GM12892 (cell line): ENCODE measurements around the gene ARHGAP15.
A peak's percentile ranks its signal among the peaks of the same experiment; 100 is the strongest.

ENCODE experiments used
- DNase-seq: peaks from one replicate; pipeline ENCODE4 v3.0.0; 2011; ENCODE audit not compliant: insufficient read length
- FAIRE-seq: peaks from 2 replicates; lab custom pipeline; 2011; peaks lifted over from hg19 to GRCh38; lab: Jason Lieb, UNC
- POLR2A ChIP-seq: IDR thresholded peaks from 2 replicates; pipeline ENCODE4 v1.6.1; 2011; ENCODE audit warnings: low read depth, low read length, control low read depth
- POLR2AphosphoS5 ChIP-seq: IDR thresholded peaks from 2 replicates; pipeline ENCODE4 v1.6.1; 2011; ENCODE audit warnings: low read depth, low read length, control low read depth
- TAF1 ChIP-seq: IDR thresholded peaks from 2 replicates; pipeline ENCODE4 v1.6.1; 2011; ENCODE audit warnings: low read depth, mild to moderate bottlenecking, control low read depth, low read length, borderline replicate concordance

ARHGAP15 gene

GRCh38 chr2:143258126-143258892 lies 129.1 kb downstream of the ARHGAP15 start:
- peak; percentile 56 for FAIRE-seq
- DNase-seq = no peak
- TF ChIP-seq POLR2AphosphoS5 = no peak
- no peak for TF ChIP-seq TAF1
- no peak for TF ChIP-seq POLR2A

- FAIRE-seq (peak; percentile 93), DNase-seq (no peak)
- TF ChIP-seq POLR2A (no peak), TAF1 (no peak), POLR2AphosphoS5 (no peak)
Observed at GRCh38 chr2:143259368-143259958, 130.2 kb downstream of the ARHGAP15 start.

- DNase-seq (no peak), FAIRE-seq (peak; percentile 69)
- TF ChIP-seq TAF1 (no peak), POLR2A (no peak), POLR2AphosphoS5 (no peak)
Observed at GRCh38 chr2:143261986-143262385, 132.8 kb downstream of the ARHGAP15 start.

- TF ChIP-seq TAF1 (no peak), POLR2AphosphoS5 (no peak), POLR2A (no peak)
- no peak for DNase-seq
- FAIRE-seq = peak; percentile 36
Observed at GRCh38 chr2:143262389-143262788, 133.2 kb downstream of the ARHGAP15 start.

- FAIRE-seq = no peak
- TF ChIP-seq POLR2AphosphoS5 (no peak), POLR2A (no peak), TAF1 (no peak)
- DNase-seq = no peak
Observed at GRCh38 chr2:143263066-143263625, 133.9 kb downstream of the ARHGAP15 start.

- FAIRE-seq (peak; percentile 63), DNase-seq (no peak)
- TF ChIP-seq POLR2AphosphoS5 = no peak
Observed at GRCh38 chr2:143264851-143265250, 135.6 kb downstream of the ARHGAP15 start.

- FAIRE-seq (no peak), DNase-seq (no peak)
- TF ChIP-seq POLR2A (no peak), TAF1 (no peak), POLR2AphosphoS5 (no peak)
Observed at GRCh38 chr2:143279672-143280071, 150.5 kb downstream of the ARHGAP15 start.

GRCh38 chr2:143280097-143280757 lies 151.0 kb downstream of the ARHGAP15 start:
- DNase-seq = no peak
- peak; percentile 36 for FAIRE-seq
- TF ChIP-seq POLR2AphosphoS5 = no peak
- no peak for TF ChIP-seq POLR2A
- no peak for TF ChIP-seq TAF1

- TF ChIP-seq TAF1 (no peak), POLR2A (no peak), POLR2AphosphoS5 (no peak)
- no peak for DNase-seq
- no peak for FAIRE-seq
Observed at GRCh38 chr2:143282684-143283083, 153.5 kb downstream of the ARHGAP15 start.

- no peak for TF ChIP-seq TAF1
- no peak for TF ChIP-seq POLR2A
- no peak for TF ChIP-seq POLR2AphosphoS5
- FAIRE-seq (peak; percentile 5), DNase-seq (no peak)
Observed at GRCh38 chr2:143284087-143284675, 155.0 kb downstream of the ARHGAP15 start.

- TF ChIP-seq POLR2A (no peak), POLR2AphosphoS5 (no peak), TAF1 (no peak)
- DNase-seq (no peak), FAIRE-seq (no peak)
Observed at GRCh38 chr2:143289025-143289424, 159.8 kb downstream of the ARHGAP15 start.

GRCh38 chr2:143290221-143290620 lies 161.0 kb downstream of the ARHGAP15 start:
- TF ChIP-seq POLR2A (no peak), TAF1 (no peak), POLR2AphosphoS5 (no peak)
- FAIRE-seq (no peak), DNase-seq (no peak)
